Mononuclear cell (primary cell): ENCODE data around the gene DNAJC5G. TPM values are rescaled to one million over a fixed set of nuclear protein-coding genes. Genes with fewer than 3 reads are reported as not detected.
"Not testable (repeated sequence)": the region's sequence is repeated elsewhere in the genome, so short reads cannot be mapped to it uniquely, and the experiment has no call there.

ENCODE experiments used
- H3K27me3 ChIP-seq: 2 replicates; pipeline ENCODE4 v1.6.0; 2011; ENCODE audit warnings: low read length, control low read depth; ENCODE audit not compliant: insufficient read depth
- H3K4me1 ChIP-seq: 2 replicates; pipeline ENCODE4 v1.5.1; 2011; ENCODE audit warnings: mild to moderate bottlenecking, low read length, control low read depth; ENCODE audit not compliant: insufficient read depth
- H3K4me3 ChIP-seq: 2 replicates; pipeline ENCODE4 v1.5.1; 2011; ENCODE audit warnings: mild to moderate bottlenecking, low read length, moderate library complexity
- H3K9me3 ChIP-seq: 2 replicates; pipeline ENCODE4 v1.5.1; 2011; ENCODE audit warnings: low read depth, mild to moderate bottlenecking, control low read depth, low read length
- total RNA-seq: library from RNA; depleted of rRNA; stranded (reverse); fragments of >200 nt; gene quantifications from one replicate; pipeline ENCODE4 v1.2.3, GENCODE V29; 2012

DNAJC5G gene
- total RNA-seq, 1 donor = not detected

GRCh38 chr2:27263287-27264252, 11.7 kb upstream of the DNAJC5G start:
- Histone ChIP-seq H3K27me3 (peaks cover 68% of the 10 kb centered on the region), H3K9me3 (no peaks in the 10 kb centered on the region), H3K4me3 (no peak overlapping the region), H3K4me1 (peaks cover 36% of the 10 kb centered on the region)

- H3K4me3 ChIP-seq = peak overlapping the region; percentile 12
- peaks cover 36% of the 10 kb centered on the region for H3K4me1 ChIP-seq
- no peaks in the 10 kb centered on the region for H3K9me3 ChIP-seq
- H3K27me3 ChIP-seq = peaks cover 70% of the 10 kb centered on the region
Measured at GRCh38 chr2:27264253-27264752, 10.9 kb upstream of the DNAJC5G start.

DNA sequence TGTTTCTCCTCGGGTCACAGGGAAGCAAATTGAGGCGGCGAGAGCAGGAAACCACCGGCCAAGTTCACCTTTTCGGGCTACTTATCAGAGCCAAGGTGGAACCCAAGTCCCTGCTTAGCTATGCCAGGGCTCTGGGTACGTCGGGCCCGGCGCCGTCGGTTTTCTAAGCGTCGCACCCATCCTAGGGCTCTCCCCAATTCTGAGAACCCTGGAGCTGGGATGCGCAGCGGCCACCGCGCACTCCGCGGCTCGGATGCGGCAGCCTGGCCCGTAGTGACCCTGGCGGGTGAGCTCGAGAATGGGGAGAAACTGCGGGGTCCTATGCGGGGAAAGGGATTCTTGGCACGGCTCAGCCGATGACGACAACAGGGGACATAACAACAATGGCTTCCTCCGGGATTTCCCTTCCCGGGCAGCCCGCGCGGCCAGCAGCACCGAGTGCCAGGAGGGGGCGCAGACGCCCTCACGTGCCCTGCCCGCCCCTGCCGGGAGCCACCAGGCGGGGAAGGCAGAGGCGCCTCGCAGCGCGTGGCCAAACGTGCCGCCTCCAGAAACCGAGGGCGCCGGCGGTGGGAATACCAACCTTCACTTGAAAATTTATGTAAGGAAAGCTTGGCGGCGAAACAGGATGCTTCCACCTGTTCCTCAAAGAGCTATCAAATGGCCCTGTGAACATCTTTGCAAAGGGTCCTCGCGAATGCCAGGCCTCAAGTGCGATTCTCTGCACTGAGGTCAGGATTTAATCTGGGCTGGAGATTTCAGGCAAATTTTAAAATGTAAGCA, 10.3 kb upstream of the DNAJC5G start:
- peak overlapping the region; percentile 12 for H3K4me3 ChIP-seq
- H3K9me3 ChIP-seq = no peaks in the 10 kb centered on the region
- peaks cover 65% of the 10 kb centered on the region for H3K27me3 ChIP-seq
- H3K4me1 ChIP-seq = peaks cover 36% of the 10 kb centered on the region

GRCh38 chr2:27265536-27265870, 9.7 kb upstream of the DNAJC5G start:
- Histone ChIP-seq H3K4me1 (peaks cover 36% of the 10 kb centered on the region), H3K4me3 (no peak overlapping the region), H3K27me3 (peaks cover 59% of the 10 kb centered on the region), H3K9me3 (no peaks in the 10 kb centered on the region)

- Histone ChIP-seq H3K27me3 (peaks cover 36% of the 10 kb centered on the region), H3K4me1 (peaks cover 21% of the 10 kb centered on the region)
- H3K4me3 ChIP-seq, H3K9me3 ChIP-seq: not testable (repeated sequence)
Measured at GRCh38 chr2:27268296-27268695, 6.9 kb upstream of the DNAJC5G start.

GRCh38 chr2:27270131-27270530, 5.1 kb upstream of the DNAJC5G start:
- Histone ChIP-seq H3K27me3 (peaks cover 18% of the 10 kb centered on the region), H3K4me3 (no peak overlapping the region), H3K9me3 (no peaks in the 10 kb centered on the region), H3K4me1 (peaks cover 3% of the 10 kb centered on the region)

DNA sequence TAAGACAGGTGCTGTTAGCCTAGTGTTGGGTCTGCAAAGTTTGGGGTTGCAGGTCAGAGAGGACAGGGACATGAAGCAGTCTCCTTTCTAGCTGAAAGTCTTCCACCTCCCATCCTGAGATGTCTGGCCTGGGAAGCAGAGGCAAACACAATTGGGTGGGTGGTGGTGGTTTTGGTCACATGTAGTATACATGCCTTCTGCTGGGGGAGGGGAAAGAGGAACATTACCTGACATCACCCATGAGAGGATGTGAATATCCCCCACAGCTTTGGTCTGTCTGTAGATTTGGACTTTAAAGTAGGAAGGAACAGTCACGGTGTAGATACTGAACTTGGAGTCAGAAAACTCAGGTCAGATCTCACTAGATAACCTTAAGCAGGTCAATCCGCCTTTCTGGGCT, 4.6 kb upstream of the DNAJC5G start:
- Histone ChIP-seq H3K4me1 (no peaks in the 10 kb centered on the region), H3K4me3 (no peak overlapping the region), H3K9me3 (no peaks in the 10 kb centered on the region), H3K27me3 (peaks cover 13% of the 10 kb centered on the region)

- H3K27me3 ChIP-seq = peaks cover 5% of the 10 kb centered on the region
- H3K4me1 ChIP-seq = no peaks in the 10 kb centered on the region
- no peak overlapping the region for H3K4me3 ChIP-seq
- no peaks in the 10 kb centered on the region for H3K9me3 ChIP-seq
Measured at GRCh38 chr2:27271631-27272340, 3.4 kb upstream of the DNAJC5G start.

DNA sequence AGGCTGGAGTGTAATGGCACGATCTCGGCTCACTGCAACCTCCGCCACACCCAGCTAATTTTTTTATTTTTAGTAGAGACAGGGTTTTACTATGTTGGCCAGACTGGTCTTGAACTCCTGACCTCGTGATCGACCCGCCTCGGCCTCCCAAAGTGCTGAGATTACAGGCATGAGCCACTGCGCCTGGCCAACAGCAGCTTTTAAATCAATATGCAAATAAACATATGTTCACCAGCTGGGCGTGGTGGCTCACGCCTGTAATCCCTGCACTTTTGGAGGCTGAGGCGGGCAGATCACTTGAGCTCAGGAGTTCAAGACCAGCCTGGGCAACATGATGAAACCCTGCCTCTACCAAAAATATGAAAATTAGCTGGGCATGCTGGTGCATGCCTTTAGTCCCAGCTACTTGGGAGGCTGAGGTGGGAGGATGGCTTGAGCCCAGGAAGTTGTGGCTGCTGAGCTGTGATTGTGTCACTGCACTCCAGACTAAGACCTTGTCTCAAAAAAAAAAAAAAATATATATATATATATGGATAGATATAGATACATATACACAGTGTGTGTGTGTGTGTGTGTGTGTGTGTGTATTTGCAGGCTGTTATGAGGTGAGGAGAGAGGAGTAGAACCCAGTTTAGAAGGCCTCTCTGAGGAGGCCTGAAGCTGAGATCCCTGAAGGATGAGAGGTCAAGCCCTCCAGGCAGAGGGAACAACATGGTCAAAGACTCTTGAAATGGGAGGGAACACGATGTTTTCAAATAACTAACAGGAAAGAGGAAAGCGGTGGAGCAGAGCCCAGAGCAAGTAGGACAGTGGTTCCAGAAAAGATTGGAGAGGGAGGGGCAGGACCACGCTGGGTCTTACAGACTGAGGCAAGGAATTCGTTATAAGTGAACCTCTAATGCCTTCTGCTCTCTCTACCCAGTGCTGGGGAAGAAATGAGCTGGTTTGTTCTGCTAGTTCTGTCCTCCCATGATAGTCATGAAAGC, 2.4 kb upstream of the DNAJC5G start:
- not testable (repeated sequence) for H3K27me3 ChIP-seq, H3K9me3 ChIP-seq, H3K4me1 ChIP-seq, H3K4me3 ChIP-seq

DNA sequence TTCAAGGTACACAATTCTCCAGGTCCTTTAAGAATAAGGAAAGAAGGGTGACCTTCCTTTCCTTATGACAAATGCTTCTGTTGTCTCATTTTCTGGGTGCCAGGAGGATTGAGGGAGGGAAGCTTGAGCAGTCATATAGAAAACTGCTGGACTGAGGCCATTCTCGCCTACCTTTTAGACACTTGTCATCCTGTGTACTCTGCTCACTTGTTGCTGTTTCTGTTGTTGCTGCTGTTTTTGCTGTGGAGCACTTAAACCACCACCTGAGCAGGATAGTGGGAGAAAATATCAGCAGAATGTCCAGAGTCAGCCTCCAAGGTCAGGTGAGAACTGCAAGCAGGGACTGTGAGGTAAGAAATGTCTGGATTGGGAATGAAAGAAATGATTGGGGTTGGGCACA, 2.8 kb downstream of the DNAJC5G start:
- peaks cover 3% of the 10 kb centered on the region for H3K4me1 ChIP-seq

DNA sequence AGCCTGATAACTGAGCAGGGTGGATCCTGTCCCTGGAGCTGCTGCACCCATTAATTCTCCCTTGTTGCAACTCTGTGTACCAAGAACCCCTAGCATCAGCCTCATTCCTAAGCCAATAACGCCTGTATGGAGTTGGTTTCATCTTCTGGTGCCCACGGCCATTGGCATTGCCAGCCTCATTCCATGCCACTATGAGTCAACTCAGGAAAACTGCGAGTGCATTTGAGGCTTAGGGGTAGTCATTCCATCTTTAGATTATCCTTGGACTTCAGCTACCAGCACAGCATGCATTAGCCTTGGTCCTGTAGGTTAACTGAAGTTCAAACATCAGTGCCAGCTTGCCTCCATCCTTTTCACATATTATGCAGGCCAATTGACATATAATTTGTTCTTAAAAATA, 5.6 kb downstream of the DNAJC5G start:
- H3K4me1 ChIP-seq = peaks cover 3% of the 10 kb centered on the region
- peaks cover 3% of the 10 kb centered on the region for H3K27me3 ChIP-seq
- H3K4me3 ChIP-seq = no peak overlapping the region
- no peaks in the 10 kb centered on the region for H3K9me3 ChIP-seq

More for the DNA sequence above, 2.8 kb downstream of the DNAJC5G start:
- peaks cover 3% of the 10 kb centered on the region for H3K27me3 ChIP-seq
- no peaks in the 10 kb centered on the region for H3K9me3 ChIP-seq
- H3K4me3 ChIP-seq = no peak overlapping the region

DNA sequence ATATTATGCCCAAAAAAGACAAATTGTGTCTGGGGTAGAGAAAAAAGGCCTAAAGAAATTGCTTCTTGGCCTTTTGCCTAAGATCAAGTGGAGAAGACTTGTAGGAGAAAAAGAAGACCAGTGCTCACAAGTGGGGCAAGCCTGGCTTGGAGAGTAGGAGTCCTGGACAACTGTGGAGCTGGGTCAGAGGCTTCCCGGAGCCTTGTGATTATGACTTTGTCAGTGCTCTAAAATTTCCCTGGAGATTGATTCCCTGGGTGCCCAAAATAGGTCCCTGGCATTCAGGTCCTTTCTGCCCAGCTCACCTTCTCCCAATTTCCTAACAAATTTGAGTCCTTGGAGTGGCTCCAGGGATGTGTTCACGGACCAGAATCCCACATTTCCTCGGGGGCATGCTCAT, 6.2 kb downstream of the DNAJC5G start:
- Histone ChIP-seq H3K4me3 (no peak overlapping the region), H3K9me3 (no peaks in the 10 kb centered on the region), H3K4me1 (peaks cover 3% of the 10 kb centered on the region), H3K27me3 (peaks cover 3% of the 10 kb centered on the region)

DNA sequence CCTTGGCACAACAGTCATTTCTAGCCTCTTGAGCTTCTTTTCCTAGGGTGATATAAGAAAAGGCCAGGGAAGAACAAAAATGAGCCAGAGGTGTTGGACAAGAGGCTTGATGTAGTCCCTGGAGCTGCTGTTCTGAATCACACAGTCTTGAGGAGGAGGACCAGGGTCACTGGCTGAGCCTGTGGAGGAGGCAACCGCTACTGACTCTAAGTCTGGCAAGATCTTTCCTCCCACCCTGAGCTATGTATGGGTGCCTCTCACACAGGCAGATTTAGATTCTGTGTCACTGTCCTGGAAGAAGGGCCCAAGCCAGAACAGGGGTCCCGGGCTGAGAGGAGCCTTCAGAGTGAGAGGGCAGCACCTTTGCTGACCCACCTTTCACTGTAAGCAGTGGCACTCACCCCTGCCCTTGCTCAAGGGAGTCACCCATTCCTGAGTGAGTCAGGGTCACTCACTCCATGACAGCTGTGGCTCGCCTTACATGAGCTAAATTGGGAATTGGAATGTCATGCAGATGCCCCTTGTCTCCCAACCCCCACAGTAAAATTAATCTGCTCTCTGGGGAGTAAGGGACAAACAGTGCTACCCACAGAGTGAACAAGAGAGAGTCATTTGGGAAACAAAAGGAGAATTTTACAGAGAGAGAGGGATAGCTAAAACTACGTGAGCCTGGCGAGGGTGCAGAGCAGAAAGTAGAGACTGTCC, 6.8 kb downstream of the DNAJC5G start, which contains the start of gene TRIM54:
Gene TRIM54, plus strand, starts transcription at position 575 of the 705 bp plus-strand sequence. CDS start 303 bp downstream, outside the sequence.
- Histone ChIP-seq H3K9me3 (no peaks in the 10 kb centered on the region), H3K27me3 (peaks cover 3% of the 10 kb centered on the region), H3K4me1 (peaks cover 3% of the 10 kb centered on the region), H3K4me3 (no peak within 1 kb of the TSS)
